GM13977 (cell line): Measurements from ENCODE around the gene SLC16A7.

ENCODE experiments used
- DNase-seq: peaks from one replicate; pipeline ENCODE4 v3.0.0; 2012; ENCODE audit warnings: low spot score
- CTCF ChIP-seq: IDR thresholded peaks from 2 replicates; pipeline ENCODE4 v1.5.1; 2012; ENCODE audit warnings: mild to moderate bottlenecking, control low read depth; ENCODE audit not compliant: insufficient read depth; ENCODE audit errors: extremely low read depth, missing control alignments
- in situ Hi-C: fragments of 300-500 bp; cut with MboI; formaldehyde crosslinking; loops from one replicate; pipeline ENCODE4 v1.12.0; 2022; ENCODE audit warnings: low sequenced_read_pairs, low pct_unique_long_range_greater_than_20kb, mixed read lengths, inconsistent platforms; ENCODE audit not compliant: unreplicated experiment

SLC16A7 gene

GRCh38 chr12:59619461-59620240 is 23.8 kb downstream of the SLC16A7 start:
- no peak for DNase-seq
- in situ Hi-C loops = no loop called here
- no peak for TF ChIP-seq CTCF

- in situ Hi-C loops = no loop called here
Measured at GRCh38 chr12:59620326-59620725, 24.5 kb downstream of the SLC16A7 start.

GRCh38 chr12:59624732-59625460 is 29.1 kb downstream of the SLC16A7 start:
- no peak for DNase-seq
- no peak for TF ChIP-seq CTCF
- in situ Hi-C loops = no loop called here

More at GRCh38 chr12:59620326-59620725, 24.5 kb downstream of the SLC16A7 start:
- no peak for TF ChIP-seq CTCF
- no peak for DNase-seq

- in situ Hi-C loops = no loop called here
- no peak for DNase-seq
- no peak for TF ChIP-seq CTCF
Measured at GRCh38 chr12:59626382-59626781, 30.6 kb downstream of the SLC16A7 start.

GRCh38 chr12:59627582-59627981 is 31.8 kb downstream of the SLC16A7 start:
- no peak for TF ChIP-seq CTCF
- DNase-seq = no peak
- in situ Hi-C loops = no loop called here

- DNase-seq = no peak
- TF ChIP-seq CTCF = no peak
- in situ Hi-C loops = no loop called here
Measured at GRCh38 chr12:59629890-59630289, 34.1 kb downstream of the SLC16A7 start.
